Kidney glomerular epithelial cell (primary cell): ENCODE measurements around the gene RER1.
A peak's percentile ranks its signal among the peaks of the same experiment; 100 is the strongest.

Experiments
- DNase-seq: peaks from one replicate; lab custom pipeline; 2025; lab: John Stamatoyannopoulos, UW

The RER1 gene

DNA sequence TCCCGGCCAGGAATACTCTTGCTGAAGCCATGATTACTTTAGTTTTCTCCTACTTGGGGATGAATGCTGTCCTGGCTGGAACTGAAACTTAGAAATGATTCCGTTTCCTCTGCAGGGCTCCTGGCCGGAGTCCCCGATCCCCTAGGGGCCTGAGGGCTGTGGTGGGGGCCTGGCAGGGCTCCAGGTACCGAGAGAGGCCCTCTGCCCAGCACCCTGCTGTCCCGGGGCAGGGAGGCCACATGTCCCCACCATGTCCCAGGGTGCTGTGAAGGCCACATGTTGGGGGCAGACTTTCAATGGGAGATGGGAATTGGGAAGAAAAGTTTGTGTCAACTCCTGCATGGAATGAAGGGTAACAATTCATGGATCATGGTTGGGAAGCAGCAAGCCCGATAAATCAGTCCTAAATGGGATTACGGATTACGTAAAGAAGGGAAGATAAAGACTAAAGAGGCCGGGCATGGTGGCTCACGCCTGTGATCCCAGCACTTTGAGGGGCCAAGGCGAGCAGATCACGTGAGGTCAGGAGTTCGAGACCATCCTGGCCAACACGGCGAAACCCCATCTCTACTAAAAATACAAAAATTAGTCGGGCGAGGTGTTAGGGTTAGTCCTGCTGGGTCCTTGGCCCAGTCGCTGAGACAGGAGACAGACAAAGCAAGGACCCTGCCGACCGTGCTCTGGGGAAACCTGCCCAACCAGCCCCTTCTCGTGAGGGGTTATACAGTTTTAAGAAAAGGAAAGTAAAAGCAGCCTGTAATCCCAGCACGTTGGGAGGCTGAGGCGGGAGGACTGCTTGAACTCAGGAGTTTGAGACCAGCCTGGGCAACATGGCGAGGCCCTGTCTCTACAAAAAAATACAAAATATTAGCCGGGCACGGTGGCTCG, 37.8 kb upstream of the RER1 start:
- no peak for DNase-seq

- DNase-seq: no peak
Observed at GRCh38 chr1:2354511-2355372, 36.9 kb upstream of the RER1 start.

GRCh38 chr1:2355373-2356261, 36.0 kb upstream of the RER1 start:
- DNase-seq: no peak

- DNase-seq: no peak
Observed at GRCh38 chr1:2356401-2356800, 35.2 kb upstream of the RER1 start.

DNA sequence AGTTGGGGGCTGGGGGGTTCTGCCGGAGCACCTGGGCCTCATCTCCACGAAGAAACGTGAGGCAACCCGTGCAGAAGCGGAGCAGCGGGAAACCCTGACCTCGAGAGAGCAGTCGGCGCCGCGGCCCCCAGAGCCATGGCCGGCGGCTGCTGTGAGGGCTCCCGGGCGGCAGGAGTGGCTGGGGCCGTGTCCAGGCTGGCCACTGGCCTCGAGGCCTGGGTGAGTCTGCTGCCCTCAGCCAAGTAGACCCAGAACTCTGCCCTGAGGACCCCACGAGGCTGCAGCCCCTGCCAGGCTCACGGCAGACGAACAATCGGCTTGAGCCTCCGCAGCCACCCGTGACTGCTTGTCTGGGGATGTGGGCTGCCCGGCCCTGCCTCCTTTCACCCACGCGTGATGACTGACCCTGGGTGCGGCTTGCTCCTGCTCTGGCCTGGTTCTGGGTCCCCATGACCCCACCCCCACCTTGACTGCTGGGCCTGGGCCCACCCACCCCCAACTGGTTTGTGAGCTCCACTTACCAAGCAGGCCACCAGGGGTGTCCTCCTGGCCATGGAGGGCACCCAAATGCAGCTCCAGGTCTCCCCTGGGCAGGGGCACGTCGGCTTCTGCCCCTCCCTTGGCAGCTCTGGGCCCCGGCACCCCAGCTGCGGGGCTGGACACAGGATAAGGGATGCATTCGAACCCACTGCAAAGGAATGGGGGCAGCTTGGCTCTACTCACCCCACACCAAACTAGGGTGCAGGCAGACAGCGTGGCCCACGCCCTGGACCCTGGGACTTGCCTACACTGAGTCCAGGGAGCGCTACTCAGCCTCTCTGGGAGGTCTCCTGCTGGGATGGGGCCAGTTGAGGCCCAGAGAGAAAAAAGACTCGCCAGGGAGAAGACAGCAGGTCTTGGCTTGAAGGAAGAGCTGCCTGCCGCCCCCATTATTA, 34.5 kb upstream of the RER1 start:
- DNase-seq: no peak

GRCh38 chr1:2358072-2358471, 33.6 kb upstream of the RER1 start:
- no peak for DNase-seq

GRCh38 chr1:2358651-2359640, 32.7 kb upstream of the RER1 start:
- DNase-seq: no peak

- peak; percentile 69 for DNase-seq
Observed at GRCh38 chr1:2360588-2361364, 30.9 kb upstream of the RER1 start.

DNA sequence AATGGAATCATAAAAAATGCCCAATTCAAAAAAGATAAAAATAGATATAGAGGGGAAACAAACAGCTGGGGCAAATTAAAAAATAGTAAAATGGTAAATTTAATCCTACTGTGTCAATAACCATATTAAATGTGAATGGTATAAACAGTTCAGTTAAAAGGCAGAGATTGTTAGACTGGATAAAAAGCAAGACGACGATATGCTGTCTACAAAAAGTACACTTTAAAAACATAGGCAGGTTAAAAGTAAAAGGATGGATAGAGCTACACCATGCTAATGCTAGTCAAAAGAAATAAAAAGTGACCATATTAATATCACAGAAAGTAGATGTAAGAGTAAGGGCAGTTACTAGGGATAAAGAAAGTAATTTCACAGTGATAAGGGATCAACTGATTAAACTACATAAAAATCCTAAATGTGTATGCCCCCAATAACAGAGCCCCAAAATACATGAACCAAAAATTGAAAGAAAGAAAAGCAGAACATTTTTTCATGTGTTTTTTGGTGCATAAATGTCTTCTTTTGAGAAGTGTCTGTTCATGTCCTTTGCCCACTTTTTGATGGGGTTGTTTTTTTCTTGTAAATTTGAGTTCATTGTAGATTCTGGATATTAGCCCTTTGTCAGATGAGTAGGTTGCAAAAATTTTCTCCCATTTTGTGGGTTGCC, 27.7 kb upstream of the RER1 start:
- no peak for DNase-seq

DNA sequence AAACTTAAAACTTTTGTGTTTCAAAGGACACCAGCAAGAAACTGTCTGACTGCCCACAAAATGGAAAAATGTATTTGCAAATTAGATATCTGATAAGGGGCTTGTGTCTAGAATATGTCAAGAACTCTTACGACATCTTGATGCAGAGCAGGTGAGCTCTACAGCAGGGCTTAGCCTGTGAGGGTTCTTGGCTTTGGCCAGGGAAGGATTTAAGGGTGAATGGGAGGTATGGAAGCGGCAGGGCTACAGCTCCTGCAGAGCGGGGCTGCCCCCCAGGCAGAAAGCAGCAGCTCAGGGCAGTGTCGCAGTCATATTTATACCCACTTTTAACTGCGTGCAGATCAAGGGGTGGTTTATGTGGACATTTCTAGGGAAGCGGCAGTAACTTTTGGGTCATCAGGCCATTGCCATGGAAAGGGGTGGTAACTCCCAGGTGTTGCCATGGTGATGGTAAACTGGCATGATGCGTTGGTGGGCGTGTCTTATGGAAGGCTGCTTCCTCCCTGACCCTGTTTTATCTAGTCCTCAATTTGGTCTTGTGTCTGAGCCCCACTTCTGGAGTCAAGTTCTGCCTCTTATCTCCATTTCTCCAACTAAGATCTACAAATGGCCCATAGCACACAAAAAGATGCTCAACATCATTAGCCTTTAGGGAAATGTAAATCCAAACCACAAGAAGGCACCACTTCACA, 23.4 kb upstream of the RER1 start:
- no peak for DNase-seq

GRCh38 chr1:2372551-2373490, 18.8 kb upstream of the RER1 start:
- DNase-seq: no peak

DNA sequence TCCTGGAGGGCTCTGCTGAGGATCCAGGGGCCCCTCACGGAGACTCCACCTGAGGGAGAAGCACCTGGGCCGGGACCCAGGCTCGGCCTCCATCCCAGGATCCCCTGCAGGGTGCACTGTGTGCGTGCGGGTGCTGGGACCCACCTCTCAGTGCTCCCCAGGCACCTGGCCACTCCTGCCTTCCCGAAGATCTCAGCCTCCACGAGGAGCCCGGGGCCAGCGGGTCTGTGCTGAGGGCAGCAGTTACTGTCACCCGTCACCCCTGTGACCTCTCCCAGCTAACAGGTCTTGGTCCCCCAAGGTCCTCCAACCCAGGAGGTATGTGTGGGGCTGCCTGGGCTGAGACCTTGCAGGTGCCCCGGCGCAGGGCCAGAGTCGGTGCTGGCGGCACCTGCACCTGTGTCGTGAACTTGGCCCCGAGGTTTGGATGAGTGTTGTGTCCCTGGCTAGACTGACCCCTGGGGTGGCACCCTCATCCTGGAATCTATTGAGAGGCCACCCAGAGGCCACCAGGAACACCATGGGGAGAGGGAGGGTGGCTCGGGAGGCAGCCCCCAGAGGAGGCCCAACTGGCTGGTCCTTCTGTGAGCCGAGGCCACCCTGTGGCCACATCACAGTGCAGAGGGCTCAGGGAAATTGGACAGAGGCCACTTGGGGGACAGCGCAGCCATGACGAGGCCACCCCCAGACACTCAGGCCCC, 17.9 kb upstream of the RER1 start:
- DNase-seq: no peak

DNA sequence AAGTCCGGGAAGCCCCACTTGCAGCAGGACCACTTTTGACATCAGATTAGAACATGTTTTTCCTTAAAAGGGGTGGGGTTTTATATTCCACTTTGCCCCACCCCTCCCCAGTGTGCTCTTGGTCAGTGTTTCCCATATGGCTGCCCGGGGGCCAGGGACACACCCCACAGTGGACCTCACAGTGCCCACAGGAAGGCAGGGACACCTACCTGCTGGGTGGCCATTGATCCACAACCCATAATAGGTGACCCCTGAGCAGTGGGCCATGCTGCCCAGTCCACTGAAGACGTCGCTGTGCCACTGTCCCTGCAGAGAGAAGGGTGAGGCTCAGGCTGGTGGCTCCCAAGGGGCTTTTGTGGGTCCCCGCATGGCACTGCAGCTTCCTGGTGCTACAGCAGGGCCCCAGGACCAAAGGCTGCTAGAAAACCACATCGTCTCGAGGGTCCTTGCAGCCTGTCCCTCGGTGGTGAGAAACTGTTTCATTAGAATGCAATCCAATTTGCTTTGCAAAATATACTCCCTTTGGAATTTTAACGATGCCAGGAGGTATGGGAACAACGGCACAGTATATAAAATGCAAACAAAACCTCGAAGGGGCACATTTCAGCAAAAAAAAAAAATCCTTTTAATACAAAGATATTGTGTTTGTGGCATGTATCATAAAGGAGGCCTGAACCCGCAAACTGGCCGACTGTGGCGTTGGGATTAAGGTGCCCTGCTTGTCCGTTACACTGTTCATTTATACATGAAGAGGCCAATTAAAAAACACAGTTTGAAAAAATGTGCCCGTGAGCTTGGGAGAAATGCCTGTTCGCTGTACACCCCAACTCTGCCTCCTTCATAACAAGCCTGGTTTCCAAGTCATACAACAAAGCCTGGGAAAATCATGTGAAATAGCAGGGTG, 17.1 kb upstream of the RER1 start:
- DNase-seq: no peak

GRCh38 chr1:2375246-2375922, 16.3 kb upstream of the RER1 start:
- no peak for DNase-seq
